Measurements from ENCODE around the gene FRRS1L.

FRRS1L gene

DNA sequence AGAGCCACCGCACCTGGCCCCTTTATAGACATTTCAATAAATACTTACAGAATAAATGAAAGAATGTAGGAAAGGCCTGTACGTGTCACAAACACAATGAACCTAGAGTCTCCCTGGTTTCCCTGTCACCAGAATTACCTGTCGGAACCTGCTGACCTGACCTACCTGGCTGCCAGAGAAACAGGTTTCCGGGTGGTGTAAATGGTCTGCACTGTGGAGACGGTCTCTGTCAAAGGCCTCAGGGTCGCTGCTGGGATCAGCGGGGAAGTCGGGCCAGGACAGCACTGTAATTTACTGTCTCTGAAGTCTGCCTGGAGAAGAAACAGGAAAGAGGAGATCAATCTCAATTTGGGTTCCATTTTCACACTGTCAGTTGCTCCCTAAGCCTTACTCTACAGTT, 9.3 kb upstream of the FRRS1L start:
- H3K4me1 ChIP-seq (ENCODE audit: control insufficient read depth, insufficient read depth, low read length, poor library complexity, severe bottlenecking), result no peaks in the 10 kb centered on the region
- no peak overlapping the region for H3K27ac ChIP-seq (ENCODE audit: low read depth, low read length, severe bottlenecking)
- no peaks in the 10 kb centered on the region for H3K36me3 ChIP-seq (ENCODE audit: control insufficient read depth, insufficient read depth, low read length)
- H3K9me3 ChIP-seq (ENCODE audit: control insufficient read depth, low read length), result no peaks in the 10 kb centered on the region
- no peak overlapping the region for H3K4me3 ChIP-seq (ENCODE audit: extremely low read depth, insufficient read depth, low read length, poor library complexity, severe bottlenecking)
- 87 to 92% methylated on average over 6 of the region's 8 CpGs for WGBS, 2 experiments (ENCODE audit: insufficient coverage in 2 of 2)

DNA sequence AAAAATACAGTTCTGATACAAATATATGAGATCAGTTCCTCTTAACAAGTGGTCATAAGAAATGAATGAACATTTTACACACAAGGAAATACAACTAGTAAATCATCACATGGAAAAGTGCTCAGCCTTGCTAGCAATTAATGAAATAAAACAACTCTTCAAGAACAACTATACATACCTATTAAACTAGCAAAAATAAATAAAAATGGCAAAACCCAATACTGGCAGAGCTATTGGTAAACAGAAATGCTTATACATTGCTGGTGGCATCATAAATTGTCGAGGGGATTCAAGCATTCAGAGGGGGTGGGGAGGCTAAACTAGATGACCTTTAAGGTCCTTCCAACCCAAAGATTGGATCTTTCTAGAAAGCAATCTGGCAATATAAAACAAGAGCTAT, 5.9 kb upstream of the FRRS1L start:
- no peaks in the 10 kb centered on the region for H3K4me1 ChIP-seq (ENCODE audit: control insufficient read depth, insufficient read depth, low read length, poor library complexity, severe bottlenecking)
- no peak overlapping the region for H3K4me3 ChIP-seq (ENCODE audit: extremely low read depth, insufficient read depth, low read length, poor library complexity, severe bottlenecking)
- no peaks in the 10 kb centered on the region for H3K9me3 ChIP-seq (ENCODE audit: control insufficient read depth, low read length)
- no peak overlapping the region for H3K27ac ChIP-seq (ENCODE audit: low read depth, low read length, severe bottlenecking)
- H3K36me3 ChIP-seq (ENCODE audit: control insufficient read depth, insufficient read depth, low read length), result no peaks in the 10 kb centered on the region
- WGBS, 2 experiments (ENCODE audit: insufficient coverage in 2 of 2), result no CpG with 5 or more reads among the region's 1 CpG

DNA sequence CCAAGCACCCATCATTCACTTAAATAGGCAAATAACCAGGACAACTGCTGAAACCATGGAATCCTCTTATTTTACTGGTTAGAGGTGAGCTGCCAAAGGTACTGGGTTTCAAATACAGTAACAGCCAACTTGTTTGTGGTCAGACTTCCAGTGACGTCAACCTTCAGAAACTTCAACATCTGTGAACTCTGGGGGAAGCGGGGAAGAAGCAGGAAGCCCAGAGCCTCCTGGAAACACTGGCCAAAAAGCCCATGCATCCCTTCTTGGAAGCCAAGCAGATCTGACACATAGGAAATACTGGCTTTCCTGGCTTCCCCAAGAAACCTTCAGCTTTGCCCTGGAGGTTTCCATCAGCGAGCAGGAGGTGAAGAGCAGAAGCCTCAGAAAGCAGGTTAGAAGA, 4.9 kb upstream of the FRRS1L start:
- Histone ChIP-seq H3K4me1 (ENCODE audit: control insufficient read depth, insufficient read depth, low read length, poor library complexity, severe bottlenecking) (no peaks in the 10 kb centered on the region), H3K9me3 (ENCODE audit: control insufficient read depth, low read length) (no peaks in the 10 kb centered on the region), H3K27ac (ENCODE audit: low read depth, low read length, severe bottlenecking) (no peak overlapping the region), H3K36me3 (ENCODE audit: control insufficient read depth, insufficient read depth, low read length) (no peaks in the 10 kb centered on the region), H3K4me3 (ENCODE audit: extremely low read depth, insufficient read depth, low read length, poor library complexity, severe bottlenecking) (no peak overlapping the region)
- WGBS, 2 experiments (ENCODE audit: insufficient coverage in 2 of 2), result 89 to 91% methylated on average over 3 of the region's 3 CpGs

DNA sequence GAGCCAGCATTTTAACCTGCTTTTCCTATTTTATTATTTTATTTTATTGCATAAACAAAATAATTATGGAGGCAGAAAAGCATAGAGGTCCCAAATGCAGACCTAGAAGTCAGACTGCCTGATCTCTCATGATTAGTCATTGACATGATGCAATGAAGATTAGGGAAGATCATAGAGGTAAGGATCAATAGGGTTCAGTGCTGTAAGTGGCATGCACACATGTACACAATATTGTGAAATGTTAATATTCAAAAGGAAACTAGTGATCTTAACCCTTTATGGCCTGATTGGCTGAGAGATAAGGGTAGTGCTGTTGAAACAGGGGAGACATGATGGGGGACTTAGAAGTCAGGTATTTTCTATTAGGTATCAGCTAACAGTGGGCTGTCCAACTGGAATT, 1.1 kb upstream of the FRRS1L start:
- no peaks in the 10 kb centered on the region for H3K9me3 ChIP-seq (ENCODE audit: control insufficient read depth, low read length)
- H3K4me1 ChIP-seq (ENCODE audit: control insufficient read depth, insufficient read depth, low read length, poor library complexity, severe bottlenecking), result no peaks in the 10 kb centered on the region
- no peaks in the 10 kb centered on the region for H3K36me3 ChIP-seq (ENCODE audit: control insufficient read depth, insufficient read depth, low read length)
- no peak overlapping the region for H3K27ac ChIP-seq (ENCODE audit: low read depth, low read length, severe bottlenecking)
- H3K4me3 ChIP-seq (ENCODE audit: extremely low read depth, insufficient read depth, low read length, poor library complexity, severe bottlenecking), result no peak overlapping the region

DNA sequence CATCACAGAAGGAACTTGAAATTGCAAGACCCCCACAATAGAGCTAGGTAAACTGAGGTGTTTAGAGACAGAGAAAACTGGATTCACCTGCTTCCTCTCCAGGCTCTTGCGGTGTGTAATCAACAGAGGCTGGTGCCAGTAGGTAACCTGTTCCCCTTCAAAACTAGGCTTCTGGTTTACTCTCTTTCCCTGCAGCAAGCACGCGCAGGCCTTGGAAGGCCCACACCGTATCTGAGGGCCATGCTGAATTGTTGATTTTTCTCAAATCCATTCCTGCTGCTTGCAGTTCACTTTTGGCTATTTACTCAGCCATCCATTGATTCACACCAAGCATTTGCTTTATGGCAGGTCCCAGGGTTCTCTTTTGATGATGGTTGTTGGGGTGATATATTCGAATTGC, 667 bp upstream of the FRRS1L start:
- Histone ChIP-seq H3K4me1 (ENCODE audit: control insufficient read depth, insufficient read depth, low read length, poor library complexity, severe bottlenecking) (no peaks in the 10 kb centered on the region), H3K9me3 (ENCODE audit: control insufficient read depth, low read length) (no peaks in the 10 kb centered on the region), H3K36me3 (ENCODE audit: control insufficient read depth, insufficient read depth, low read length) (no peaks in the 10 kb centered on the region), H3K4me3 (ENCODE audit: extremely low read depth, insufficient read depth, low read length, poor library complexity, severe bottlenecking) (no peak overlapping the region), H3K27ac (ENCODE audit: low read depth, low read length, severe bottlenecking) (no peak overlapping the region)
- WGBS, 2 experiments (ENCODE audit: insufficient coverage in 2 of 2), result 82 to 94% methylated on average over 4 of the region's 5 CpGs

DNA sequence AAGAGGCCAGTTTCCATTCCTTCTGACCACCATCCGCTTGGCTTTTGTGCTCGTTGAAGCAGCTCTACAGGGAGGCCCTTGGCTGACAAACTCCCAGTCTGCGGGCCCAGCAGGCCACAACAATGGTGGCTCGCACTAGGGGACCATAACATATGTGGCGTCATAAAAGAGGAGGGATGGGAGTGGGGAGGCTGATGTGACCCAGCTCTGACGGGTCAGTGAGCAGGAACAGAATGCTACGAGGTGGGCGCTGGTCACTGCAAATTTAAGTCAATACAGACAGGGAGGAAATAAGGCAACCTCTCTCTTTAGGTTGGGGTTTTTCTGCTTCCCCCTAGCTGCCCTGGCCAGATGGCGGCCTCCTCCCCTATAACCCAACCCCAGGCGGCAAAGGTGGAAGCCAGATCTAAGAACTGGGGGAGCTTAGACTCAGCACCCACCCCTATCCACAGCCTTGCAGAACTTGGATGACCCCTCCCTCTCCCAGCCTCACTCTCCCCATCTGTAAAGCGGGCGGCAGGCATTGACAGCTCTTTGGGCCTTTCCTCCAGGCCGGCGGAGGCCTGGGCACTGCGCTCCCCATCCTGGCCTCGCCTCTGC, 778 bp downstream of the FRRS1L start:
- WGBS, 2 experiments (ENCODE audit: insufficient coverage in 2 of 2), result 48 to 76% methylated on average over 12 to 13 of the region's 16 CpGs

GRCh38 chr9:109164042-109164441, 3.0 kb downstream of the FRRS1L start:
- WGBS, 2 experiments (ENCODE audit: insufficient coverage in 2 of 2), result 79 to 100% methylated on average over 2 of the region's 5 CpGs
- Histone ChIP-seq H3K4me1 (ENCODE audit: control insufficient read depth, insufficient read depth, low read length, poor library complexity, severe bottlenecking) (no peaks in the 10 kb centered on the region), H3K27ac (ENCODE audit: low read depth, low read length, severe bottlenecking) (no peak overlapping the region), H3K9me3 (ENCODE audit: control insufficient read depth, low read length) (no peaks in the 10 kb centered on the region), H3K36me3 (ENCODE audit: control insufficient read depth, insufficient read depth, low read length) (no peaks in the 10 kb centered on the region), H3K4me3 (ENCODE audit: extremely low read depth, insufficient read depth, low read length, poor library complexity, severe bottlenecking) (no peak overlapping the region)

More for the DNA sequence above, 778 bp downstream of the FRRS1L start:
- Histone ChIP-seq H3K4me1 (ENCODE audit: control insufficient read depth, insufficient read depth, low read length, poor library complexity, severe bottlenecking) (no peaks in the 10 kb centered on the region), H3K36me3 (ENCODE audit: control insufficient read depth, insufficient read depth, low read length) (no peaks in the 10 kb centered on the region), H3K9me3 (ENCODE audit: control insufficient read depth, low read length) (no peaks in the 10 kb centered on the region), H3K4me3 (ENCODE audit: extremely low read depth, insufficient read depth, low read length, poor library complexity, severe bottlenecking) (peak overlapping the region; percentile 29), H3K27ac (ENCODE audit: low read depth, low read length, severe bottlenecking) (no peak overlapping the region)

DNA sequence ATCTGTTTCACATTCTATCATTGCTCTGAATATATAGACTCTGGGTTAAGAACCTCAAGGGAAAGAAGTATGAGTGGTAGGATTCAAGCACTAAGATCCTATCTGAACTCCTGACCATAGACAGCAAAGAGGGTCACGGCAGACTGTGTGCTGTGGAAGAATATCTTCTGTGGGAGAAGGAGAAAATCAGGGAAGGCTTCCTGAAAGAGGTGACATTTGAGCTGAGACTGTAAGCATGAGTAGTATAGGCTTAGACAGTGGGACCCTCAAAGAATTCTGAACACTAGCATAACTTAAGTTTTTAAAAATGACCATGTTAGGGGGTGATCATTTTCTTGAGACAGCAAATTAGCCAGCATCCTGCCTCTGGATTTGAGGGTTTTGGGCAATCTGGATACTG, 3.9 kb downstream of the FRRS1L start:
- no peaks in the 10 kb centered on the region for H3K9me3 ChIP-seq (ENCODE audit: control insufficient read depth, low read length)
- no peak overlapping the region for H3K27ac ChIP-seq (ENCODE audit: low read depth, low read length, severe bottlenecking)
- 89% methylated on average over 1 of the region's 1 CpG; no CpG with 5 or more reads in 1 of the 2 experiments for WGBS, 2 experiments (ENCODE audit: insufficient coverage in 2 of 2)
- no peak overlapping the region for H3K4me3 ChIP-seq (ENCODE audit: extremely low read depth, insufficient read depth, low read length, poor library complexity, severe bottlenecking)
- no peaks in the 10 kb centered on the region for H3K4me1 ChIP-seq (ENCODE audit: control insufficient read depth, insufficient read depth, low read length, poor library complexity, severe bottlenecking)
- no peaks in the 10 kb centered on the region for H3K36me3 ChIP-seq (ENCODE audit: control insufficient read depth, insufficient read depth, low read length)

DNA sequence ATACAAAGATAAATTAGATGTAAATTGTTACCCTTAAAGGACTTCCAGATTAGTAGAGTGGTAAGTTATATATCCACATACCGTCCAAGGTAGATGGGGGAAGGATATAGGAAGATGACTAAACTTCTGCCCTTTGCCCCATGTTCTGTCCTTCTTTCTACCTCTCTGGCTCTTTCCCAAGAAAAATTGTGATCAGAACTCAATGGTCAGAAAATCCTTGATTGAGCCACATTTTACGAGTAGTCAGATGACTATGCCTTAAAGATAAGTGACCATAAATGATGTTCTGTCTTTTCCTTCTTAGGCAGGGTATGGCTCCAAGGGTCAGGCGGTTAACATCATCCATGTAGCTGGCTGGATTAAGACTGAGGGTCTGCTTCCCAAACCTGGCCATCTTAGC, 4.4 kb downstream of the FRRS1L start:
- H3K36me3 ChIP-seq (ENCODE audit: control insufficient read depth, insufficient read depth, low read length), result no peaks in the 10 kb centered on the region
- WGBS, 2 experiments (ENCODE audit: insufficient coverage in 2 of 2), result 100% methylated on average over 1 to 2 of the region's 3 CpGs
- no peak overlapping the region for H3K4me3 ChIP-seq (ENCODE audit: extremely low read depth, insufficient read depth, low read length, poor library complexity, severe bottlenecking)
- H3K9me3 ChIP-seq (ENCODE audit: control insufficient read depth, low read length), result no peaks in the 10 kb centered on the region
- no peak overlapping the region for H3K27ac ChIP-seq (ENCODE audit: low read depth, low read length, severe bottlenecking)
- no peaks in the 10 kb centered on the region for H3K4me1 ChIP-seq (ENCODE audit: control insufficient read depth, insufficient read depth, low read length, poor library complexity, severe bottlenecking)

- no peaks in the 10 kb centered on the region for H3K4me1 ChIP-seq (ENCODE audit: control insufficient read depth, insufficient read depth, low read length, poor library complexity, severe bottlenecking)
- no CpG with 5 or more reads among the region's 3 CpGs for WGBS, 2 experiments (ENCODE audit: insufficient coverage in 2 of 2)
Observed at GRCh38 chr9:109161471-109161870, 5.6 kb downstream of the FRRS1L start.

DNA sequence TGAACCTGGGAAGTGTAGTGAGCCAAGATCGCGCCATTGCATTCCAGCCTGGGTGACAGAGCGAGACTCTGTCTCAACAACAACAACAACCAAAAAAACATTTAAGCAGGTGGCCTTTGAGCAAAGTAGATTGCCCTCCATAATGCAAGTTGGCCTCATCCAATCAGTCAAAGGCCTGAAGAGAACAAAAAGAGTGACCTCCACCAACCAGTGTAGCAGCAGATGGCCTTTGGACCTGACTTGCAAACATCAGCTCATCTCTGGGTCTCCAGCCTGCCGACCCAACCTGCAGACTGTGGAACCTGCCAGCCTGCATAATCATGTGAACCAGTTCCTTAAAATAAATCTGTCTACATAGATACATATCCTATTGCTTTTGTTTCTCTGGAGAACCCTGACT, 7.5 kb downstream of the FRRS1L start:
- 82% methylated on average over 1 of the region's 4 CpGs; no CpG with 5 or more reads in 1 of the 2 experiments for WGBS, 2 experiments (ENCODE audit: insufficient coverage in 2 of 2)
- Histone ChIP-seq H3K36me3 (ENCODE audit: control insufficient read depth, insufficient read depth, low read length) (no peaks in the 10 kb centered on the region), H3K4me1 (ENCODE audit: control insufficient read depth, insufficient read depth, low read length, poor library complexity, severe bottlenecking) (no peaks in the 10 kb centered on the region), H3K9me3 (ENCODE audit: control insufficient read depth, low read length) (no peaks in the 10 kb centered on the region), H3K4me3 (ENCODE audit: extremely low read depth, insufficient read depth, low read length, poor library complexity, severe bottlenecking) (no peak overlapping the region), H3K27ac (ENCODE audit: low read depth, low read length, severe bottlenecking) (no peak overlapping the region)

More at GRCh38 chr9:109161471-109161870, 5.6 kb downstream of the FRRS1L start:
- H3K36me3 ChIP-seq (ENCODE audit: control insufficient read depth, insufficient read depth, low read length), result no peaks in the 10 kb centered on the region
- H3K27ac ChIP-seq (ENCODE audit: low read depth, low read length, severe bottlenecking), result no peak overlapping the region
- no peaks in the 10 kb centered on the region for H3K9me3 ChIP-seq (ENCODE audit: control insufficient read depth, low read length)
- H3K4me3 ChIP-seq (ENCODE audit: extremely low read depth, insufficient read depth, low read length, poor library complexity, severe bottlenecking), result no peak overlapping the region

Data from mesodermal cell (in vitro differentiated cells).